Mesothelial cell of epicardium (in vitro differentiated cells): Measurements from ENCODE around the gene AVPR1B. TPM values are rescaled to one million over a fixed set of nuclear protein-coding genes. Genes with fewer than 3 reads are reported as not detected.

ENCODE experiments used
- DNase-seq, 2 experiments: peaks; one replicate each; pipeline ENCODE4 v3.0.0; 2021; ENCODE audit warnings: low spot score in 2 of 2; ENCODE audit not compliant: unreplicated experiment in 2 of 2
- H3K27ac Mint-ChIP-seq: 2 replicates; pipeline ENCODE4 v1.8.0; 2021; ENCODE audit warnings: mixed read lengths
- H3K27me3 Mint-ChIP-seq: 2 replicates; pipeline ENCODE4 v1.8.0; 2021; ENCODE audit warnings: low read depth, mixed read lengths
- H3K36me3 Mint-ChIP-seq: 2 replicates; pipeline ENCODE4 v1.8.0; 2021; ENCODE audit warnings: mixed read lengths
- H3K4me1 Mint-ChIP-seq: 2 replicates; pipeline ENCODE4 v1.8.0; 2021; ENCODE audit warnings: mixed read lengths
- H3K4me3 Mint-ChIP-seq: 2 replicates; pipeline ENCODE4 v1.8.0; 2021; ENCODE audit warnings: mild to moderate bottlenecking, moderate library complexity, mixed read lengths
- H3K9me3 Mint-ChIP-seq: 2 replicates; pipeline ENCODE4 v1.8.0; 2021; ENCODE audit warnings: mixed read lengths
- total RNA-seq: library from RNA; stranded (reverse); gene quantifications from 3 replicates; pipeline ENCODE4 v1.2.1, GENCODE V29; 2021
- TF ChIP-seq, protein P1 (sequence below): fragments of 200-600 bp; sonication (generic); IDR thresholded peaks from one replicate; pipeline ENCODE4 v1.5.0; 2021; ENCODE audit warnings: antibody characterized with exemption; ENCODE audit not compliant: unreplicated experiment

The AVPR1B gene
- total RNA-seq, 1 donor from 2014 or later = not detected

- no peak overlapping the region for H3K27ac Mint-ChIP-seq
- TF ChIP-seq, protein P1, sequence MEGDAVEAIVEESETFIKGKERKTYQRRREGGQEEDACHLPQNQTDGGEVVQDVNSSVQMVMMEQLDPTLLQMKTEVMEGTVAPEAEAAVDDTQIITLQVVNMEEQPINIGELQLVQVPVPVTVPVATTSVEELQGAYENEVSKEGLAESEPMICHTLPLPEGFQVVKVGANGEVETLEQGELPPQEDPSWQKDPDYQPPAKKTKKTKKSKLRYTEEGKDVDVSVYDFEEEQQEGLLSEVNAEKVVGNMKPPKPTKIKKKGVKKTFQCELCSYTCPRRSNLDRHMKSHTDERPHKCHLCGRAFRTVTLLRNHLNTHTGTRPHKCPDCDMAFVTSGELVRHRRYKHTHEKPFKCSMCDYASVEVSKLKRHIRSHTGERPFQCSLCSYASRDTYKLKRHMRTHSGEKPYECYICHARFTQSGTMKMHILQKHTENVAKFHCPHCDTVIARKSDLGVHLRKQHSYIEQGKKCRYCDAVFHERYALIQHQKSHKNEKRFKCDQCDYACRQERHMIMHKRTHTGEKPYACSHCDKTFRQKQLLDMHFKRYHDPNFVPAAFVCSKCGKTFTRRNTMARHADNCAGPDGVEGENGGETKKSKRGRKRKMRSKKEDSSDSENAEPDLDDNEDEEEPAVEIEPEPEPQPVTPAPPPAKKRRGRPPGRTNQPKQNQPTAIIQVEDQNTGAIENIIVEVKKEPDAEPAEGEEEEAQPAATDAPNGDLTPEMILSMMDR = no peak
- no peaks in the 10 kb centered on the region for H3K9me3 Mint-ChIP-seq
- H3K36me3 Mint-ChIP-seq = no peaks in the 10 kb centered on the region
- H3K4me1 Mint-ChIP-seq = no peaks in the 10 kb centered on the region
- H3K27me3 Mint-ChIP-seq = peaks cover 45% of the 10 kb centered on the region
- no peak overlapping the region for H3K4me3 Mint-ChIP-seq
- no peak for DNase-seq
Observed at GRCh38 chr1:206079135-206079534, 38.1 kb downstream of the AVPR1B start.

DNA sequence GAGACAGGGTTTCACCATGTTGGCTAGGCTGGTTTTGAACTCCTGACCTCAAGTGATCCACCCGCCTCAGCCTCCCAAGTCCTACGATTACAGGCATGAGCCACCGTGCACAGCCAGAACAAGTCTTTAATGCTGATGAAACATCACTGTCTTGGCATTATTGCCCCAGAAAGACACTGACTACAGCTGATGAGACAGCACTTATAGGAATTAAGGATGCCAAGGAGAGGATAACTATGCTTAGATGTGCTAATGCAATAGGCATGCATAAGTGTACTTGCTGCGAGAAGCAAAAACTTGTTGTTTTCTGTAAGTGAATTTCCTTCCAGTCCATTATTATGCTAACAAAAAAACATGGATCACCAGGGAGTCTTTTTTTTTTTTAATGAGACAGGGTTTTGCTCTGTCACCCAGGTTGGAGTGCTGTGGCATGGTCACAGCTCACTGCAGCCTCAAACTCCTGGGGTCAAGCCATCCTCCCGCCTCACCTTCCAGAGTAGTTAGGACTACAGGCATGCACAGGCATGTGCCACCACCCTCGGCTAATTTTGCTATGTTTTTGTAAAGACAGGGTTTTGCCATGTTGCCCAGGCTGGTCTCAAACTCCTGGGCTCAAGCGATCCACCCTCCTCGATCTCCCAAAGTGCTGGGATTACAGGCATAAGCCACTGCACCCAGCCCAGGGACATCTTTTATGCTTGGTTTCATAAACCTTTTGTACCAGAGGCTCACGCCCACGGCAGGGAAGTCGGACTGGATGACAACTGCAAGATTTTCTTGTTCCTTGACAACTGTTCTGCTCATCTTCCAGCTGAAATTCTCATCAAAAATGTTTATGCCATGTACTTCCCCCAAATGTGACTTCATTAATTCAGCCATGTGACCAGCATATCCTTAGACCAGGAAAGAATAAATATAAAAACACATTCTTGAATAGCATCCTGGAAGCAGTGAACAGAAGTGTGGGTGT lies 41.1 kb downstream of the AVPR1B start:
- H3K27me3 Mint-ChIP-seq = peaks cover 33% of the 10 kb centered on the region
- no peak overlapping the region for H3K27ac Mint-ChIP-seq
- TF ChIP-seq, protein P1 = no peak
- DNase-seq = no peak
- no peaks in the 10 kb centered on the region for H3K4me1 Mint-ChIP-seq
- no peaks in the 10 kb centered on the region for H3K9me3 Mint-ChIP-seq
- no peak overlapping the region for H3K4me3 Mint-ChIP-seq
- H3K36me3 Mint-ChIP-seq = no peaks in the 10 kb centered on the region

DNA sequence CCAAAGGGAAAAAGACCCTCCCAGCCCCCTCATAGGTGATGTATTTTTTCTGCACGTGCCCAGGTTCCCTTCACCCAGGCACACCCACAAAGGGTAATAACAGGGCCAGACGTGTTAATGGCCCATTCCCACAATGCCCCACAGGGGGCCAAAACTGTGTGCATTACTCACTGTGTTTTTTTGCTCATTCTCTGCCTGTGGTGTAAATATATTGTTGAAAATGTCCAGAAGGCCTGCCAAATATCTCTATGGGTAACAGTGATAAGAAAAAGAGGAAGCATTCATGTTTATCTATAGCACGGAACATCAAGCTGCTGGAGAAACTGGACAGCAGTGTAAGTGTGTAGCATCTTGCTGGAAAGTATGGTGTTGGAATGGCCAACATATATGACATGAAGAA lies 42.3 kb downstream of the AVPR1B start:
- Mint-ChIP-seq H3K9me3 (no peaks in the 10 kb centered on the region), H3K4me1 (no peaks in the 10 kb centered on the region), H3K4me3 (no peak overlapping the region), H3K36me3 (no peaks in the 10 kb centered on the region), H3K27me3 (peaks cover 21% of the 10 kb centered on the region), H3K27ac (no peak overlapping the region)
- TF ChIP-seq, protein P1 = no peak
- no peak for DNase-seq

- no peak for DNase-seq
- Mint-ChIP-seq H3K9me3 (no peaks in the 10 kb centered on the region), H3K27ac (no peak overlapping the region), H3K4me1 (no peaks in the 10 kb centered on the region), H3K36me3 (no peaks in the 10 kb centered on the region), H3K4me3 (no peak overlapping the region), H3K27me3 (peaks cover 11% of the 10 kb centered on the region)
- TF ChIP-seq, protein P1 = no peak
Observed at GRCh38 chr1:206070627-206071304, 46.4 kb downstream of the AVPR1B start.

GRCh38 chr1:206068314-206068713 lies 48.9 kb downstream of the AVPR1B start:
- no peak for DNase-seq
- H3K27ac Mint-ChIP-seq = no peak overlapping the region
- H3K27me3 Mint-ChIP-seq = peaks cover 2% of the 10 kb centered on the region
- H3K4me3 Mint-ChIP-seq = no peak overlapping the region
- no peaks in the 10 kb centered on the region for H3K36me3 Mint-ChIP-seq
- no peaks in the 10 kb centered on the region for H3K9me3 Mint-ChIP-seq
- no peaks in the 10 kb centered on the region for H3K4me1 Mint-ChIP-seq
- TF ChIP-seq, protein P1 = no peak
